Stimulated activated CD4-positive, alpha-beta T cell treated with anti-CD3 and anti-CD28 coated beads, Interleukin-12 subunit alpha, Interleukin-12 subunit beta, amount 100 ng/mL, for 4 hours (primary cell): ENCODE results near the gene PDCD4.

Experiments used
- DNase-seq: peaks from one replicate; pipeline ENCODE4 v3.0.0-alpha.2; 2020

PDCD4 gene

DNA sequence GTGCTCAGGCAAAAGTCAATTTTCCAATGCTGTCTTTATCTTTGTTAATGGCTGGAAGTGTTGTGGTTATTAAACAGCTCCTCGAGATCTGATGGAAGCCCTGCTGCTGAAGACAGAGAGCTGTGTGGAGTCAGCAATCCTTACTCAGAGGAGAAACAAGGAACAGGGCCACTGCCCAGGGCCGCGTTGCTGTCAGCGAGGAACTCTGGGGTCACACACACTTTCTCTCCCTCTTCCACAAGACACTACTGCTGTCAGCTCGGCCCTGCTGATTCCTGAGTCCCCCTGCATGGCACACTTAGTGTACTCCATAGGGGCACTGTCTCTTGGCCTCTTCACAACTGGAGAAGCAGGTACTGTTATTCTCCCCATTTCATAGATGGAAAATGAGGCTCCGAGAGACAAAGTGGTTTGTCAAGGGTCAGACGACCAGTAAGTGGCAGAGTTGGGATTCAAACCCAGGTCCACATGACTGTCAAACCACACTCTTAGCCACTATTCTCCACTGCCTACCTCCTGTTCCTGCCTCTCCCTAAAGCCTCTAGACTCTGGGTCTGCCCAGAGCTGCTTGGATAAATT, 29.3 kb upstream of the PDCD4 start:
- DNase-seq, result no peak

DNA sequence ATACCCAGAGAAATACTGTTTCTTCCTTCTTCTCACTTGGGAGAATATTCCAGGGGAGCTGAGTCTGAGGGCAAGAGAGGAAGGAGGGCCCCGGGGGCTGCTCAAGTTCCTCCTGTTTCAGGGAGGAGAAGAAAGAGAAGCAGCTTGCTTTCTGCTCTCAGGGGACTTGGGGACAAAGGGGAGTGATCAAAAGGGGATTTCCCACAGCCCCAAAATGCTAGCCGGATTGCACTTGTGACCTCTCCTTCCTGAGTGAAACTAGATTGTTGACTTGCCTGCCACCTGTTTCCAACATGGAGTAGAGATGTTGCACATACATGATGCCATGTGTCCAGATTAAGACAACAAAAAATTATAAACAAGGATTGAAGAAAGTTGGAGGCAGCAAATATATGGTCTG, 28.7 kb upstream of the PDCD4 start:
- no peak for DNase-seq

DNA sequence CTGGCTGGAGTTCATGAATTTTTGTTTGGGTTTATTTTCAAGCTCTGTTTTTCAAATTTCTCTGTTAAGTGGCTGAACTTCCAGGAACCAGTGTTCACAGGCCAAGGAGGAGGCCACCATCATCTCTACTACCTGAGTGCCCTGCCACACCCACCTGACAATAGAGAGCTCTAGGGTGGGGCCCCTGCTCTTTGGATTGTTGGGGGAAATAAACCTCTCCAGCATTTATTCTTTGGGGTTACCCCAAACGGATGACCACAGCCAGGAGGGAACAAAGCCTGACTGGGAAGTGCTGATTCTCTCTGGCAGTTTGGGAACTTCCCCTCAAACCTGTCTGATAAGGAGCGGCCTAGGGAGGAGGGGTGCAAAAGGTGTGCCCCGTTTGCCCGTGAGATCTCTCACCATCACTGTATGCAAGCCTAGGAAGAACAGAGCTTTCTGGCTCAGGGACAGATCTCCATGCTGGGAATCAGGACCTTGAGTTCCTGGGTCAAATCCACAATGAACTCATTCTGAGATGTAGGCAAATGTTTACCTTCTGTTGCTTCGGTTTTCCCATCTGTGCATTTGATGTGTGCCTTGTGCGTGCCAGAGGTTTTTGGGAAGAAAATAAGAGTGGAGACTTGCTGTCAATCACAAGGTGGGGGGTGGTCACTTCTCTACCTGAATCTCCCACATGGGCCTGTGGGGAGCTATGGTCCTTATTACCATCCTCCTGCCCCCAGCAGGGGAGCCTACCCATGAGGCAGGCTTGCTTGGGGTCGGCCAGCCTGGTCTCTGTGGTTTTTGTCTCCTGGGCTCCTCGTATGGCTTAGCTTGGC, 27.7 kb upstream of the PDCD4 start:
- DNase-seq, result no peak

DNA sequence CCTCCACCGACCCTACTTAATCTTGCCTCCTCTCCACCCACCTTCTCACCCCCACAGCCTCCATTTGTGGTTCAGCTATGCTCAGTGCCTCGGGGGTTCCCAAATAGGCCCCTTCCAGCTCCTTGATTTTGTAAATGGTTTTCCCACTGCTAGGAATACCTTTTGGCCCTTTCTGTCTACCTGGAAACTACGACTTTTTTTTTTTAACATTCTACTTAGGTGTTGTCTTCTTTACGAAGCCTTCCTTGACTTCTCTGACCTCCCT, 27.2 kb upstream of the PDCD4 start:
- no peak for DNase-seq

DNA sequence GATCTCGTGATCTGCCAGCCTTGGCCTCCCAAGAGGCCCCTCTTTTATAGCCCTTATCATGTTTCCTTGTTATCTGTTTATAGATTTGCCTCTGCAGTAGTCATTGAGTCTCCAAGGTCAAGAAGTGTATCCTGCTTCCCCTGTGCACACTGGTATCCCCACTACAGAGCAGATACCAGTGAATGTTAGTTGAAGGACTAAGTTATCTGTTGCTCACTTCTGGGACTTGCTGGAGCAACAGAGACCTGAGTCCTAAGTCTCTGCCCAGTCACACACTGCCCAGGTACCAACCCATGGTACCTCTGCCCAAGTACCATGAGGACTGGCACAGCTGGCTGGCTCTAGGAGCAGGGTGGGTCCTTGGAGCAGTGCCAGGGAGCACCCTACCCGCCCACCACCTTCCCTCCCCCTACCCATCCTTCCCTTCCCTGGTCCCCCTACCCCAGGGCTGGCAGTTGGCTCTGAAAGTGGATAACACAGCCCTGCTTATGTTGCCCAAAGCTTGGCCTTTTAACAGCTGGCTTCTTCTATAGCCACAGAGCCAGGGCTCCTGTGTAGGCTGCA, 26.5 kb upstream of the PDCD4 start:
- no peak for DNase-seq

DNA sequence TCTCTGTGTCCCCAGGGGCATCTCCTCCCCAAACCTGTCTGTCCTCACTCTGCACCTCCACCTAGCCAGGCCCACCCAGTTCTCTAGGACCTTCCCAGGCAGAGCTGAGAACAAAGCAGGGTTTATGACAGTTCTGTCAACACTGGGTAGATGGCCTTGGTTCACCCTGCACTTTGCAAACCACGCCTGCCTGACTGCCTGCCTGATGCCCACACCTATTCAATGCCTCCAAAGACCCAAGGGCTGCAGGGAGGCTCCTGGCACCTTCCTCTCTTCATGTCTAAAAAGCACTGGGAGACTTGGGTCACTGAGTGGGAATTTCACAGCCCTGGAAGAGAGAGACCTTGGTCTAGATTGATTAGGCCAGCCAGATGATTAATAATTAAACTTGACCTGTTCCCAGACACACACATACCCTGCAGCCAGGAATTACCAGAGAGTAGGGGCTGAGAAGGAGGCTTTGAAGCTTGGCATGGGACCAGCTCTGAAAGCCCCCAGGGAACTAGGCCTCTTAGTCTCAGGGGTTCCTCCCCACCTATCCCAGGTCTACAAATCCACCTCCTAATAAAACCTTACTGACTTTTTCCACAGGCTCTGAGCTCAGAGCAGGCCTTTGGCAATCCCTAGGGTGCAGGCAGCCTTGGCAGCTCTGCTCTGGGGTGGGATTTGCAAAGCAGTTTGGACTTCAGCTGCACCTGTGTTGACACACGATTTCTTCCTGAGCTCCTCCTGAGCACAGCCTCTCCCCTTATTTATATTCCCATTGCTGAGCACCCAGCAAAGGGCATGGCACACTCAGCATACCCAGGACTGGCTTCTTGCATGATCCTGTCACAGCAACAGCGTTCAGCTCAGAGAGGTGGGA, 25.7 kb upstream of the PDCD4 start:
- no peak for DNase-seq

DNA sequence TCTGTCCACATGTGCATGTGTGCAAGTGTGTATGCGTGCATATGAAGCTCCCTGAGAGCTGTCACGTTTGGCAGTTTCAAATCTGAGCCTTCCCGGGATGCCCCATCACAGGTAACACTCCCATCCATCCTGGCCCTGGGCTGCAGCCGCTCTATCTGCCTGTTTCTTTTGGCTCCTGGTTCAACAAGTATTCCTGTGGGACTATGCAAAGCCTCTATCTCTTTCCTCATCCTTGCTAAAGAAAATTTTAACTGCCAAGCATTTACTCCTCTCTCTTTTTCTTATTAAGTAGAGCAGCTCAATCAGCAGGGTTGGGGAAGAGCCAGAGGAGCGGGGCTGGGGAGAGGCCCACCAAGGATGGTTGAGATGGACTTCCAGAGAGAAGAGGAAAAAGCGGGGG, 24.4 kb upstream of the PDCD4 start:
- no peak for DNase-seq

DNA sequence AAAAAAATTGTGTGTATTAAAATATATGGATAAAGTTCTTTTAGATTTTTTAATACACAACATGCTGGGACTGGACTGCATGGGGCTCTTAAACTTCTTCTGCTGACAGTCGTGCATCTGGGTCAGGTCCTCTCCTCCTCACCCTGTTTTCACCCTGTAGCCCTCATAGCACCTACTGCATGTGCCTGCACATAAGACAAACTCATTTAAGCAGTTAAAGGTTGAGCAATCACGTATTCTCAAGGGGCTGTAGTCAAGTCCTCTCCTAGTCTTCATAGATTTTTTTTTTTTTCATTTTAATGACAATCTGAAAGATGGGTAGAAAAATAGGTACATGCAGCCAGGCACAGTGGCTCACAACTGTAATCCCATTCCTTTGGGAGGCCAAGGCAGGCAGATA, 23.6 kb upstream of the PDCD4 start:
- DNase-seq, result no peak

DNA sequence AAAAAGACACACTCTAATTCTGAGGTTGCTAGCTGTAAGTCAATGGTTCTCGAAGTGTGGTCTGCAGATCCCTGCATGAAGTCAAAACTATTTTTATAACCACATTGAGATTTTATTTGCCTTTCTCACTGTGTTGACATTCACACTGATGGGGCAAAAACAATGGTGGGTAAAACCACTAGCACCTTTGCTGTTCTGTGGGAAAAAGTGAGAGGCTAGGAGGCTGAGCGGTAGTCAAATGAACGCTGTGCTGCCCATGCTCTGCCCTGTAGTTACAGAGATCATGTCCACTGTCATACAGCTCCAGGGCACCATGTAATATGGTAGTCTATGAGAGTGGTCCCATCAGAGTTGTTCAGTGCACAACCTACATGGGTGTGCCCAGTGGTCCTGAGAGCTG, 21.6 kb upstream of the PDCD4 start:
- no peak for DNase-seq

DNA sequence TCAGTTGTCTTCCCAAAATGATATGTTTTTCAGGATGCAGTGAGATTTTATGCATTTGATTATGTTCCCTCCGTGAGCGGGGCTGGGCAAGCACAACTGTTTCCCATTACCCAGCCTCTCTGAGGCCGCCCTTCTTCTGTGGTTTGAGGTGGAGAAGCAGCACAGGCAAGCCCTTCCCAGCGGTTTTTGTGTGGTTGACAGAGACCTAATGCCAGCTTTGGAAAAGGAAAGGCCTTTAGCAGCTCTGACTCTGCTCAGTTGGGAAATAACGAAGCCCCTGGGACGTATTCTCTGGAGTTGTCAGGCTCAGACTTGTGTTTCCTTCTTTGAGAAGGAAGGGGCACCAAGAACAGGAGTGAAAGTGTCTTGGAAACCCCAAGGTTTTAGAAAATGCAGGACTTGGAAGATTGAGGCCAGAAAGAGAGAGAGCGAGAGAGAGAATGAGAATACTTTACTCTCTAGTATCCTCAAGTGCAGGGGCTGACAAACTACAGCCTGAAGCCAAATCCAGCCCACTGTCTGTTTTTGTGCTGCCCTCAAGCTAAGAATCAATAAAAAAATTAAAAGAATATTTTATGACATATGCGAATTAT, 20.6 kb upstream of the PDCD4 start:
- no peak for DNase-seq

DNA sequence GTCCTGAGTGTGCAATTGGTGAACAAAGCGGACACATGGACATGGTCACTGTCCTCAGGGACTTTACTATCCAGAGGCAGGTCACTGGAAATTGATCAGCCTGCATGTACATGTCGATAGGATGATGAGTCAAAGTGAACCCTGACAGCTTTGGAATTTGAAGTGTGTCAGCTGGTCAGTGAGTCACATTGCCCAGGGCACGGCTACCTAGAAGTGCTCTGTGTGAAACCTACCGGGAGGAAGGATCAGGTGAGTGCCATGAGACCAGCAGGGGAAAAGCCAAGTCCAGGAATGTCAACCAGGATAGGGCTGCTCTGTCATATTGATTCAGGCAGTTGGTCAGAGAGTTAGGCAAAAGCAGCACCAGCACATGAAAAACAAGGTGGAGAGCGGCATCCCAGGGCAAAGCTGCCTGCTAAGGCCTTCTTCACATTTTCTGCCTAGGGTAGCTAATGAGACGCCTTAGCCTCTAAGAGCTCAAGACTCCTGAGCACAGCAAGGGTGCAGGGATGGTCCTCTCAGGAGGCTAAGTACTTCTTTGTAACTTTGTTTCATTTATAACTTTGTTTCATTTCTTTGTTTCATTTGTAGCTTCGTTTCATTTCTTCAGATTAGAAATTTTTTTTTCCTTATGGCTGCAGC, 19.4 kb upstream of the PDCD4 start:
- DNase-seq, result no peak

DNA sequence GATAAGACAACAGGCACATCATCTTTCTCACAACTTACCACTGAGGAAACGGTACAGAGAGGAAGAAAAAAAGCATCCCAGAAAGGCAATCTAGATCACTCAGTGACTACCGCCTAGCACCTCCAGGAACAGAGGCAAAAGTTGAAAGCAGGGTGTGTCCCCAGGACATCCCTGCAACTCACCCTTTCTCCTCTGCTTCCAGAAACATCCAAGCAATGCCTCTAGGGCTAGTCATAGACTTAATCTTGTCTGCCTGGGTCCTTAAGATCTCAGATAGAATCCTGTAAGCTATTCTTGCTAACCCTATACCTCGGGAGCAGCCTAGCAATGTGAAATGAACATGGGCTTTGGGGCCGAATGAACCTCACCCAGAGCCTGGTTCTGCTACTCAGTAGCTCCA, 18.8 kb upstream of the PDCD4 start:
- no peak for DNase-seq

DNA sequence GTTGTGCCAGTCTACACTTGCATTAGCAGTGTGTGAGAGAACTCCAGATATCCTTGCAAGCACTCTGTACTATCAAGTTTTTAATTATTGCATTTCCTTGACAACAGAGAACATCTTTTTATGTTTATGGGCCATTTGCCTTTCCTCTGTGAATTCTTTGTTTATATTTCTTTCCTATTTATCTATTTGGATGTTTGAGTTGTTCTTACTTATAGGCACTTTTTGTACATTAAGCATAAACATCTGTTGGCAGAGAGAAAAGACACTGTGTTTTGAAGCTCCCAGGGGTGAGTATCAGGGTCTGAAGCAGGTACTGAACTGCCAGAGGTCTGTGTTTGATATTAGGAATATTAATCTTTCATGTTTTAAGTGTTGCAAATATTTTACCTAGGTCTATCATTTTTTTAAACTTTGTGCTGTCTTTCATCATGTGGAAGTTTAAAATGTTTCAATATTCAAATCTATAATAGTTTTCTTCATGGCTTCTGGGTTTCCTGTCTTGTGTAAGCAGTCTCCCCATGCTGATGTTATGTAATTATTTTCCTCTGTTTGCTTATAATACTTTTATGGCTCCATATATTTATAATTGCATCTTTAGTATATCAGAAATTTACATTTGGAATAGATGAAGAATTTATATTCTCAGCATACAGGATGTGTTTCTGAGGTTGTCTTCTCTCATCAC, 17.7 kb upstream of the PDCD4 start:
- no peak for DNase-seq

DNA sequence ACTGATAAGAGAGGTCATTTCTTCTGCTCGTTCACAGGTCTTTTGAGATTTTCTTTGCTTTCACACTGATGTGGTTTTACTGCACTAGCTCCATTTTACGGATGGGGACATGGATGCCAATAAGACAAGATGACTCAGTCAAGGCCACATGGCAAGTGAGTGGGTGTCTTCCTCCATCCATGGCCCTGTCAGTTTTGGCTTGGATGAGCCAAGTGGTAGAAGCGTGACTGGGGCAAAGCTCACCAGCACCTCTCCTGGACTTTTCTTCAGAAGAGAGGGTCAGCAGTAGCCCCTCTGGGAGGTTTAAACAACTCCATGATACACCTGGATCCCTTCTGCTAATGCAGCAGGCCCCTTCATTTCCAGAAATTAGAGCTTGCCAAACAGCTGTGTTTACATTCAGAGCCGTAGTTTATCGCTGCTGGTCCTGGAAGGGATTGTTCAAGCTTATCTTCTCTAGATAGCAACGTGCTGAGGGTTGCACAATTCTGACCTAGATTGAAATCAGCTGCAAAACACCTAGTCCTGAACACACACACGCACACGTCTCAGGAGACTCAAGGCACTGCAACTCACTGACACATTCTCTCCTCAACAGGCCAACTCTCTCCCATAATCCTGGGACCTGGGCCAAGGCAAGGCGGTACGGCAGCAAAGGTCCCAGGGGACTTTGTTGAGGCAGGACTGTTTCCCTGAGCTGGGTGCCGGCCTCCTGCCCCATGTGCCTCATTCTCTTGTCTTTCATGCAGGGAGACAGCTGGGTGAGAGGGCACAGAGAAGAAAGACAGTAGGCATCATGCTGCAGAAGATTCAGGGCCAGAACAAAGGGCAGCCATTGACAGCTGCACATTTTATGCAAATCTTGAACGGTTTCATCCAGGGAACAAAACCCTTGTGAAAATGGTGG, 14.2 kb upstream of the PDCD4 start:
- no peak for DNase-seq

DNA sequence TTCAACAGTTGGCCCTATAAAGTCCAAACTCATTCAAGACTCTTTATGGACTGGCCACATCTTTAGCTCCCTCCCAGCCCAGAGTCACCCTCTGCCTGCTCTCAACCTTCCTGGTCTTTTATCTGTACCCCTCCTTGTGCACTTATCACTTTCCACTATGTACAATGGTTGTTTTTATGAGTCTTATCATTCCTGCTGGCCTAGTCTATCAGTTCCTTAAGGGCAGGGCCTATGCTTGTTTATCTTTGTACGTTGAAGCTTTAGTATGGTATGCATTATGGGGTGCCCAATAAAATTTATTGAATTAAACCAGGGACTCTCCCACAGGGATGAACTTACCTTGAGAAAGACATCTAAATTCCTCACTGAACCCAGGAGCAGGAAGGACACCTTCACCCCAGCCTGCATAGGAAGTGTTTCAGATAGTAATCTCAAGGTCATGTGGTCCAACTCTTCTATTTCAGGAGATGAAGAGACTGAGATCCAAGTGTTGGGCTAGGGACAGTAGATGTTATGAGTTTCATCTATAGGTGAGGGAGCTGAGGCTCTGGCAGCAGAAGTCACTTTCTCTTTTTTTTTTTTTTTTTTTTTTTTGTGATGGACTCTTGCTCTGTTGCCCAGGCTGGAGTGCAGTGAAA, 13.3 kb upstream of the PDCD4 start:
- no peak for DNase-seq

DNA sequence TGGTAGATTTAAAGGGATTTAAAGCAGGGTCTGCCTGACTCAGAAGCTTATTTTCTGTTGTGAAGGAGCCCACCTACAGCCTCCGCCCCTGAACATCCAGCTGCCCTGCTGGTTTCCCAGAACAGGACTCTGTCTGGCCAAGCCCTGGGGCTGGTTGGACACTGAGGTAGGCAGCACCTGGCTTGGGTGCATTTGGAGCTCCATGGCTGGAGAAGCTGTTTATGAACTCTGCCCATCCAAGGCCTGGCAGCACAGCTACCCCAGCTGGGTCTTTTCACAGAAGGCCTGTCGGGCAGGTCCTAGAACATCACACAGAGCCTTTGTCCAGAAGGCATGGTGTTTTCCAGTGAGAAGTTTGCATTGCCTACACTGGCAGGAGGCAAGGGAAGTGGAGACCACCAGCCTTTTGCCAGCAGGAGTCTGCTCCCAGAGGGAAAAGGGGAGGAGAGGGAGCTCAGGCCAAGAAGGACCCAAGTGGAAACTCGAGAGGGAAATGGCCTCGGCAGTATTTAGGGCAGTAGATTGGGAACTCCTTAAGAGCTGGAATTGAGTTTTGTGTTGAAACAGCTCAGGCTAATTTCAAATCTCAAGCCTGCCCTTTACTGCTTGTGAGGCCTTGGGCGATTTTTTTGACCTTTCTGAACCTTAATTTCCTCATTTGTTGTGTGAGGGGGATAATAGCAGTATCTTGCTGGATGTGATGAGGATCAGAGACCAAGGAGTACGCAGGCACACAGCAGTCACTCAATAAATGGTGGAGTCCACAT, 12.3 kb upstream of the PDCD4 start:
- no peak for DNase-seq

DNA sequence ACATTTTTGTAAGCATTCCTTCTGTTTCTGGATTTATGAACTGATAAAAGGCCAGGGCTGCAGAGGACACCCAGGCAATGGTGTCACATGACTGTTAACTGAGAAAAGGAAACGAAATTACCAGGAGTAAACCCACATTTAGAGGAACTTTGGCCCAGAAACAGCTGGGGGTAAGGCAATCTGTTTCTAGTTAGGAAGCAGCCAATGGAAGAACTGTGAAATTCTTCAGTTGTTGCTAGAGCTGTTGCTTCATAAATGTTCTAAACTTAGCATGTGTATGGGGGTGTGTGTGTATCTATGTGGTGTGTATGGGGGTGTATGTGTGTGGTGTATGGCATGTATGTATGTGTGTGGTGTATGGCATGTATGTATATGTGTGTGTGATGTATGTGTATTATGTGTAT, 11.8 kb upstream of the PDCD4 start:
- DNase-seq, result no peak

DNA sequence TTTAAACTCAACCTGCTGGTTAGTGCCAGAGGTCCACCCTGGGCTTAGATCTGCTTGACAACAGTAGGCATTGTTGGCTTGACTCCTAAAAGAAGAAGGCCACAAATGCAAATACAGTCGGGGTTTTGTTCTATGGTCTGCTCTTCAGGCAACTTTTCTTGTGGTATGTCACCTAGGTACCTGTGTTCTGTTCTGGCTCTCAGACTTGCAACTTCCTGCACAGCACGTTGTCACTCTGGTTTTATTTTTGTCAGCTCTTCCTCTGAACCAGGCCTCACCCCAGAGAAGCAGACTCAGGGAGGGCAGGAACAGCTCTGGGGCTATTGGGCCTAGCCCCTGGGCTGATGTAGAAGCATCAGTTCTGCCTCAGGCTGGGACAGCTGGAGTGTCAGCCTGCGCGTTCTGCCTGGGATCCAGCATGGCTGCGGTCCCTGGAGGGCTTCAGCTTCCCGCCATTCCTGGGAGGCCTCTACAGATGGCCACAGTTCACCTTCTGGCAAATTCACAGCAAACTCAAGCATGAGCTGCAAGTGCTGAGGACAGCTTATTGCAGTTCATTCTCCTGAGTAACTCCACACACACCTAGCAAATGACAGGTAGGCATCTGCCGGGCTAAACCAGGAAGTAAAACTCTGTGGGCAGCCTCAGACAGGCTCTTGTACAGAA, 11.0 kb upstream of the PDCD4 start:
- DNase-seq, result peak; percentile 17

DNA sequence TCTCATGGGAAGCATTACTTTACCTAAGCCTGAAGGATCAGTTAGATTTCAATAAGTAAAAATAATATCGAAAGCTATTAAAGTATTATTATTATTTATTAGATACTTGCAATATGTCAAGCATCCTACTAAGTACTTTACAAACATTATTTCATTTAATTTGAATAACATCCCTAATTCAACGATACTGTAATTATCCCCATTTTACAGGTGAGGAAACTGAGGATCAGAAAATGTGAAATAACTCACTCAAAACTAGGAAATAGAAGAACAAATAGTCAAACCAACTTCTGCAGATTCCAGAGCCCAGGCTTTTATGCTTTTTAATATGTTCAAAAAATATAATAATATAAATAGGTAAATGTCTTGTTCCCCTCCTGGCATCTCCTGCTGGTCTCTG, 10.3 kb upstream of the PDCD4 start:
- DNase-seq, result no peak
